Neural progenitor cell (in vitro differentiated cells): Measurements from ENCODE around the gene LY86. TPM values are rescaled to one million over a fixed set of nuclear protein-coding genes. Genes with fewer than 3 reads are reported as not detected.

Experiments used
- DNase-seq: peaks from one replicate; pipeline ENCODE4 v3.0.0-alpha.2; 2016; ENCODE audit warnings: low spot score
- H2AFZ ChIP-seq: fragments of 200-600 bp; sonication (generic); replicated peaks from 2 replicates; pipeline ENCODE4 v1.6.1; 2016; ENCODE audit warnings: antibody characterized with exemption
- H3F3A ChIP-seq: fragments of 200-600 bp; sonication (generic); 2 replicates; pipeline ENCODE4 v1.6.1; 2016; ENCODE audit warnings: antibody characterized with exemption, low read depth
- H3K27ac ChIP-seq: fragments of 200-600 bp; sonication (generic); 2 replicates; pipeline ENCODE4 v1.5.1; 2016; ENCODE audit warnings: mild to moderate bottlenecking
- H3K27me3 ChIP-seq: fragments of 200-600 bp; sonication (generic); 2 replicates; pipeline ENCODE4 v1.6.1; 2016; ENCODE audit warnings: mild to moderate bottlenecking, moderate library complexity
- H3K36me3 ChIP-seq: fragments of 200-600 bp; sonication (generic); 2 replicates; pipeline ENCODE4 v1.5.1; 2016
- H3K4me1 ChIP-seq: fragments of 200-600 bp; sonication (generic); 2 replicates; pipeline ENCODE4 v1.6.1; 2016; ENCODE audit warnings: mixed run types
- H3K4me2 ChIP-seq: fragments of 200-600 bp; sonication (generic); 2 replicates; pipeline ENCODE4 v1.6.1; 2016
- H3K4me3 ChIP-seq: fragments of 200-600 bp; sonication (generic); 2 replicates; pipeline ENCODE4 v1.5.1; 2016
- H3K79me2 ChIP-seq: fragments of 200-600 bp; sonication (generic); 2 replicates; pipeline ENCODE4 v1.6.1; 2016; ENCODE audit warnings: low read depth
- H3K9ac ChIP-seq: fragments of 200-600 bp; sonication (generic); 2 replicates; pipeline ENCODE4 v1.6.1; 2016
- H3K9me3 ChIP-seq: fragments of 200-600 bp; sonication (generic); 2 replicates; pipeline ENCODE4 v1.5.1; 2016; ENCODE audit warnings: low read depth
- H4K20me1 ChIP-seq: fragments of 200-600 bp; sonication (generic); 2 replicates; pipeline ENCODE4 v1.6.1; 2016; ENCODE audit warnings: low read depth
- H3K27ac Mint-ChIP-seq: 3 replicates; pipeline ENCODE4 v1.8.0; 2021; ENCODE audit warnings: mixed read lengths
- H3K27me3 Mint-ChIP-seq: 2 replicates; pipeline ENCODE4 v1.8.0; 2022; ENCODE audit warnings: low read depth, mild to moderate bottlenecking, inconsistent platforms, moderate library complexity, mixed read lengths; ENCODE audit not compliant: insufficient read depth
- H3K36me3 Mint-ChIP-seq: 3 replicates; pipeline ENCODE4 v1.8.0; 2021; ENCODE audit warnings: mixed read lengths
- H3K4me1 Mint-ChIP-seq: 3 replicates; pipeline ENCODE4 v1.8.0; 2021; ENCODE audit warnings: mixed read lengths
- H3K4me3 Mint-ChIP-seq: 3 replicates; pipeline ENCODE4 v1.8.0; 2021; ENCODE audit warnings: mild to moderate bottlenecking, moderate library complexity, mixed read lengths
- H3K9me3 Mint-ChIP-seq: 3 replicates; pipeline ENCODE4 v1.8.0; 2020; ENCODE audit warnings: mixed read lengths
- CTCF ChIP-seq: fragments of 200-600 bp; sonication (generic); IDR thresholded peaks from 2 replicates; pipeline ENCODE4 v1.5.1; 2017; ENCODE audit warnings: antibody characterized with exemption, mild to moderate bottlenecking
- EZH2 ChIP-seq: fragments of 200-600 bp; sonication (generic); IDR thresholded peaks from 2 replicates; pipeline ENCODE4 v1.6.1; 2017; ENCODE audit warnings: antibody characterized with exemption, mild to moderate bottlenecking, moderate library complexity
- EZH2phosphoT487 ChIP-seq: fragments of 200-600 bp; sonication (generic); IDR thresholded peaks from 2 replicates; pipeline ENCODE4 v1.6.1; 2017; ENCODE audit warnings: antibody characterized with exemption
- total RNA-seq: library from RNA; depleted of rRNA; stranded (reverse); fragments of >200 nt; gene quantifications from 2 replicates; pipeline ENCODE4 v1.2.3, GENCODE V29; 2015; ENCODE audit warnings: low replicate concordance

LY86 gene
- total RNA-seq, 1 donor from 2014 or later = not detected

- no peaks in the 10 kb centered on the region for H3K36me3 Mint-ChIP-seq
These were observed 597 bp downstream of the LY86 start for GRCh38 chr6:6588924-6589709.

GRCh38 chr6:6590530-6590929, 2.0 kb downstream of the LY86 start:
- no peaks in the 10 kb centered on the region for H3K79me2 ChIP-seq
- H3K27me3 ChIP-seq = no peaks in the 10 kb centered on the region
- H4K20me1 ChIP-seq = no peaks in the 10 kb centered on the region
- TF ChIP-seq EZH2phosphoT487 (no peak), CTCF (no peak), EZH2 (no peak)
- no peak overlapping the region for H3K4me3 Mint-ChIP-seq
- no peak overlapping the region for H3K27ac ChIP-seq
- H3K27me3 Mint-ChIP-seq = peaks cover 4% of the 10 kb centered on the region
- H2AFZ ChIP-seq = no peak overlapping the region
- H3K36me3 ChIP-seq = no peaks in the 10 kb centered on the region
- no peak overlapping the region for H3K4me3 ChIP-seq
- no peak overlapping the region for H3K9ac ChIP-seq
- no peak overlapping the region for H3K4me2 ChIP-seq
- H3K9me3 ChIP-seq = no peaks in the 10 kb centered on the region
- H3K27ac Mint-ChIP-seq = no peak overlapping the region
- no peaks in the 10 kb centered on the region for H3K36me3 Mint-ChIP-seq
- no peaks in the 10 kb centered on the region for H3F3A ChIP-seq
- no peak for DNase-seq
- H3K4me1 Mint-ChIP-seq = no peaks in the 10 kb centered on the region
- no peaks in the 10 kb centered on the region for H3K4me1 ChIP-seq
- no peaks in the 10 kb centered on the region for H3K9me3 Mint-ChIP-seq

More at GRCh38 chr6:6588924-6589709, 597 bp downstream of the LY86 start:
- Histone ChIP-seq H3K4me2 (no peak overlapping the region), H2AFZ (no peak overlapping the region), H4K20me1 (no peaks in the 10 kb centered on the region), H3K9me3 (no peaks in the 10 kb centered on the region), H3K36me3 (no peaks in the 10 kb centered on the region), H3K27ac (no peak overlapping the region), H3K79me2 (no peaks in the 10 kb centered on the region), H3K9ac (no peak overlapping the region), H3K4me1 (no peaks in the 10 kb centered on the region), H3F3A (no peaks in the 10 kb centered on the region), H3K4me3 (no peak overlapping the region), H3K27me3 (no peaks in the 10 kb centered on the region)
- H3K9me3 Mint-ChIP-seq = no peaks in the 10 kb centered on the region
- H3K27ac Mint-ChIP-seq = no peak overlapping the region
- peaks cover 4% of the 10 kb centered on the region for H3K27me3 Mint-ChIP-seq
- no peaks in the 10 kb centered on the region for H3K4me1 Mint-ChIP-seq
- TF ChIP-seq EZH2phosphoT487 = no peak
- no peak for TF ChIP-seq CTCF
- TF ChIP-seq EZH2 = no peak
- no peak overlapping the region for H3K4me3 Mint-ChIP-seq
- no peak for DNase-seq

- Histone ChIP-seq H3K9ac (no peak overlapping the region), H3K36me3 (no peaks in the 10 kb centered on the region), H3K27ac (no peak overlapping the region), H3K4me1 (no peaks in the 10 kb centered on the region), H3K79me2 (no peaks in the 10 kb centered on the region), H4K20me1 (no peaks in the 10 kb centered on the region), H3F3A (no peaks in the 10 kb centered on the region), H3K9me3 (no peaks in the 10 kb centered on the region), H2AFZ (no peak overlapping the region), H3K4me3 (no peak overlapping the region), H3K4me2 (no peak overlapping the region), H3K27me3 (no peaks in the 10 kb centered on the region)
- DNase-seq = no peak
- H3K36me3 Mint-ChIP-seq = no peaks in the 10 kb centered on the region
- peaks cover 2% of the 10 kb centered on the region for H3K9me3 Mint-ChIP-seq
- H3K27ac Mint-ChIP-seq = no peak overlapping the region
- no peak for TF ChIP-seq EZH2phosphoT487
- TF ChIP-seq CTCF = no peak
- no peak for TF ChIP-seq EZH2
- no peaks in the 10 kb centered on the region for H3K4me1 Mint-ChIP-seq
- H3K27me3 Mint-ChIP-seq = peaks cover 4% of the 10 kb centered on the region
- H3K4me3 Mint-ChIP-seq = no peak overlapping the region
These were observed 3.4 kb downstream of the LY86 start for GRCh38 chr6:6591778-6592465.
